Measurements from ENCODE around the gene CAPN8.

- TF ChIP-seq CTCF (IDR thresholded peaks at IDR 0.05; ENCODE audit: low read depth, low read length, missing input control) (no peak), RAD21 (IDR thresholded peaks at IDR 0.05) (no peak), FOXA1 (IDR thresholded peaks at IDR 0.05) (no peak), MAX (IDR thresholded peaks at IDR 0.05) (no peak), TAF1 (conservative IDR thresholded peaks at IDR 0.05) (no peak), YY1 (IDR thresholded peaks at IDR 0.05) (no peak)
These were observed 49.5 kb upstream of the CAPN8 start for GRCh38 chr1:223714849-223715603.
